Sigmoid colon (tissue), 7 donors: ENCODE results near the gene LCP1. TPM values are rescaled to one million over a fixed set of nuclear protein-coding genes. Genes with fewer than 3 reads are reported as not detected.

Experiments used
- DNase-seq: peaks from one replicate; pipeline ENCODE4 v3.0.0-alpha.2; 2019
- H3K27ac ChIP-seq, 4 donors: fragments of 200-600 bp; sonication (generic); one replicate each; pipeline ENCODE4 v1.5.1; 2016 to 2019; ENCODE audit warnings: mild to moderate bottlenecking in 1 of 4
- H3K27me3 ChIP-seq, 3 donors: fragments of 200-600 bp; sonication (generic); one replicate each; pipeline ENCODE4 v1.5.1; 2019; ENCODE audit warnings: mild to moderate bottlenecking in 1 of 3
- H3K36me3 ChIP-seq, 4 donors: fragments of 200-600 bp; sonication (generic); one replicate each; pipeline ENCODE4 v1.5.1; 2016 to 2019
- H3K4me1 ChIP-seq, 4 donors: fragments of 200-600 bp; sonication (generic); one replicate each; pipeline ENCODE4 v1.5.1; 2017 to 2019
- H3K4me3 ChIP-seq, 4 donors: fragments of 200-600 bp; sonication (generic); one replicate each; pipeline ENCODE4 v1.5.1; 2017 to 2019; ENCODE audit warnings: mild to moderate bottlenecking in 2 of 4, moderate library complexity in 1 of 4
- H3K9me3 ChIP-seq, 4 donors: fragments of 200-600 bp in 3 of 4; sonication (generic) in 3 of 4; one replicate each; pipeline versions ENCODE4 v1.5.1 to v1.6.1; 2013 to 2019
- CTCF ChIP-seq, 4 experiments: fragments of 450-650 bp in 3 of 4; fragments of 200-600 bp in 1 of 4; IDR thresholded peaks; one replicate each; pipeline ENCODE4 v1.5.1; 2016 to 2019; ENCODE audit warnings: antibody characterized with exemption in 4 of 4, mild to moderate bottlenecking in 3 of 4, moderate library complexity in 2 of 4
- EP300 ChIP-seq, 4 donors: sonication (generic); formaldehyde crosslinking; IDR thresholded peaks; one replicate each; pipeline ENCODE4 v1.6.1; 2017; ENCODE audit warnings: antibody characterized with exemption in 4 of 4
- POLR2A ChIP-seq, 2 donors: fragments of 450-650 bp; IDR thresholded peaks; one replicate each; pipeline ENCODE4 v1.6.1; 2016; ENCODE audit warnings: antibody characterized with exemption in 2 of 2, mild to moderate bottlenecking in 2 of 2, moderate library complexity in 2 of 2
- POLR2AphosphoS5 ChIP-seq, 4 donors: sonication (generic); formaldehyde crosslinking; IDR thresholded peaks; one replicate each; pipeline ENCODE4 v1.6.1; 2017; ENCODE audit warnings: antibody characterized with exemption in 4 of 4
- WGBS, 2 donors: extraction: QIAGEN DNeasy Blood & Tissue Kit; methylation state at CpG; one replicate each; pipeline ENCODE4 v1.1.7; 2013; 5-methylcytosine and 5-hydroxymethylcytosine counted together
- intact Hi-C: fragments of 100-400 bp; cut with DNase I; formaldehyde crosslinking; loops from one replicate; pipeline ENCODE4 v1.15.1; 2023
- polyA plus RNA-seq, 3 donors: library from polyadenylated mRNA; stranded (reverse); fragments of 200-250 nt; gene quantifications; one replicate each; pipeline ENCODE4 v1.2.3, GENCODE V29; 2013
- small RNA-seq, 3 donors: library from RNA; depleted of rRNA; stranded (forward); fragments of <200 nt; gene quantifications; one replicate each; pipeline ENCODE3, GENCODE V24; 2016
- total RNA-seq, 4 donors: library from RNA; depleted of rRNA; stranded (reverse); fragments of >200 nt; gene quantifications; one replicate each; pipeline ENCODE4 v1.1.0, GENCODE V29; 2016
- donor health status: healthy with polysubstance abuse.
- donor health status: Bipolar disorder and iron deficiency.
- donor health status: healthy.

Gene LCP1
- total and polyA plus RNA-seq, 7 donors, result 10.0 to 112 (median 27.4) TPM

- WGBS, 2 donors, result 62 to 90% methylated on average over 3 of the region's 3 CpGs
- H3K9me3 ChIP-seq, result no peaks in the 10 kb centered on the region
- no peak overlapping the region for H3K27ac ChIP-seq
- DNase-seq, result no peak
- no peaks in the 10 kb centered on the region for H3K4me1 ChIP-seq
- no peaks in the 10 kb centered on the region for H3K36me3 ChIP-seq
- TF ChIP-seq POLR2A (IDR thresholded peaks at IDR 0.05), result no peak
- no peak for TF ChIP-seq EP300 (IDR thresholded peaks at IDR 0.05)
- no peak for TF ChIP-seq POLR2AphosphoS5 (IDR thresholded peaks at IDR 0.05)
- no peak for TF ChIP-seq CTCF (IDR thresholded peaks at IDR 0.05)
- H3K27me3 ChIP-seq, result no peaks in the 10 kb centered on the region
- no peak overlapping the region for H3K4me3 ChIP-seq
- intact Hi-C loops, result no loop called here
Observed at GRCh38 chr13:46076827-46077226, 105.2 kb downstream of the LCP1 start.

Small RNAs within 50 kb of the gene (small RNA-seq; reads per million reads assigned to genes)
- 0 to 0.11 (median 0) reads per million in 3 donors for gene RN7SL288P

Other genes starting within 250 kb of the LCP1 start
- 10 to 100 TPM; 30.9 to 45.3 (median 36.8) TPM for gene ZC3H13, start 129.4 kb downstream of the LCP1 start, total RNA-seq
- gene ZC3H13, start 129.4 kb downstream of the LCP1 start, polyA plus RNA-seq, result 10 to 100 TPM in 1 of 3 donors, 1 to 10 TPM in 2; 5.8 to 13.3 (median 9.0) TPM
- not detected for gene CPB2, start 77.1 kb downstream of the LCP1 start, total RNA-seq
- not detected for gene CPB2, start 77.1 kb downstream of the LCP1 start, polyA plus RNA-seq
- not detected for gene LRRC63, start 29.8 kb upstream of the LCP1 start, total RNA-seq
- not detected for gene LRRC63, start 29.8 kb upstream of the LCP1 start, polyA plus RNA-seq
- gene RUBCNL, start 205.1 kb upstream of the LCP1 start, total RNA-seq, result 1 to 10 TPM; 1.4 to 2.9 (median 2.2) TPM
- 10 to 100 TPM in 1 of 3 donors, 1 to 10 TPM in 2; 7.6 to 26.9 (median 9.0) TPM for gene RUBCNL, start 205.1 kb upstream of the LCP1 start, polyA plus RNA-seq